GM18511 (cell line): ENCODE results near the gene SLC1A7.
"Not testable (repeated sequence)": the region's sequence is repeated elsewhere in the genome, so short reads cannot be mapped to it uniquely, and the experiment has no call there.

Experiments used
- ATAC-seq: cut with Tn5 transposase; IDR thresholded peaks from one replicate; pipeline ENCODE4 v1.9.1; 2021; ENCODE audit warnings: mild to moderate bottlenecking, moderate library complexity; ENCODE audit not compliant: unreplicated experiment

SLC1A7 gene

DNA sequence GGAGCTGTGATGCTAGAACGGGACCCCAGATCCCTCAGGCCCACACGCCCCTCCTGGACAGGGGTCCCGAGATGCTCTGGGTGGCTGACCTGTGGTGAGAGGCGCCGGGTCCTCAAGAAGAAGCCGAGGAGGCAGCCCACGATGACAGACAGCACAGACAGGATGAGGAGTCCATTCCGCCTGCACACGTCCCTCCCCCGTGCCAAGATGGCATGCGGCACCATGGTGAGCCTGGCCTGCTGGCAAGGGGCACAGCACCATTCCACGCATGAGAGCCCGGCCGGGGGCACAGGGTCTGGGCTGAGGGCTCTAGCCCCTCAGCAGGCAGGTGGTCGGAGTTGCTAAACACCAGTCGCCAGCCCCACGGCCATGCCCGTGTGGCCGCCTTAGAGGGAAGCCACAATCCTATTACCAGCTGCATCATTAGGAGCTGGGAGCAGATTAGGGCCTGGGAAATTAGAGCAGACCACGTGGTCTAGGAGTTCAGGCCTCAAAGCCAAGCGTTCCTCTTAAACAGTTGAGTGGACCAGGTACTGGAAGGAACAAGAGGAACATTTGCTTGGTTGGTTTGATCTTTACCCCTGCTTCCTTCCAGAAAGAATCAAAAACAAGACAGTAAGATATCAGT lies at the start of gene SLC1A7:
TSS of gene SLC1A7 (minus strand) at position 413 of the 628 bp plus-strand sequence. CDS start at position 224, 189 bp downstream.
- ATAC-seq: no peak

DNA sequence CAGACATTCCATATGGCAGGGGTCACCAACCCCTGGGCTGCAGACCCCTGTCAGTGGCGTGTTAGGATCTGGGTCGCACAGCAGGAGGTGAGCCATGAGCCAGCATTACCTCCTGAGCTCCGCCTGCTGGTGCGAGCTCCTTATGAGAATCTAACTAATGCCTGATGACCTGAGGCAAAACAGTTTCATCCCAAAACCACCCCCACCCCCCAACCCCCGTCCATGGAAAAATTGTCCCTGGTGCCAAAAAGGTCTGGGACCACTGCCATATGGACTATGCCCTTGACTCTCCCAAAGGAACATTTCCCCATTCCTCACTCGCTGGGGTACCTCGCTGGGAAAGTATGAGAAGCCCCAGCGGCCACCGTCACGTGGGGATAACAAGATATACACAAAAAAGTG lies 47.8 kb upstream of the SLC1A7 start:
- no peak for ATAC-seq

DNA sequence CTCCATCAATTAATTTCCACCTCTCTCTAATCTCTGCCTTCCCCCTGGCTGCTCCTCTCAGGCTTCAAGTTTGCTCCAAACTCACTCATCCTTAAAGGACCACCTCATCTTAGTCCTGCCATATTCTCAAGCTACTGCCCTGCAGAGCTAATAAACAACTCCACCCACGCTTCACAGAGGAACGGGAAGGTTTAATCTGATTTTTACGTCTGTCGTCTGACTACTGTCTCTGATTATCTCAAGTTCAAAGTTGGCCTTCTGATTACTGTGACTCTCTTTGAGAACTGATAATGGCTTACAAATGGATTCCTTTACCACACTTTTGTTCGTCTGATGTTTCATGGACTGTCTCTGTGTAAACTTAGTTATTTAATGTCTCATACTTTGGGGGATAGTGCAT lies 46.6 kb upstream of the SLC1A7 start:
- no peak for ATAC-seq

DNA sequence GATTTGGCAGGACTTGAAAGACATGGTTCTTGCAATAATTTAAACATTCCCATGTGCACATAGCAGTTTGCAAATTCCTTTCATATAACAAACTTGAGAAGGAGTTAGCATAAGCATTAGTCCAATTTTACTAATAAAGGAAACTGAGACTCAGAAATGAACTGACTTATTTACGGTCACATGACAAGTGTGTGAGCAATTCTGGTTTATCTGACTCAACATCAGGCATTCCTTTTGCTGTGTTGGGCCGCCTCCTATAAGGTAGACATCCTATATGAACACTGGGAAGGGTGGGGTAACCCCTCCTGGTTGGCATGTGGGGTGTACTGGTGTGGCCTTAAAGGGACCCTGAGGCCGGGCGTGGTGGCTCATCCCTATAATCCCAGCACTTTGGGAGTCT lies 45.7 kb upstream of the SLC1A7 start:
- no peak for ATAC-seq

DNA sequence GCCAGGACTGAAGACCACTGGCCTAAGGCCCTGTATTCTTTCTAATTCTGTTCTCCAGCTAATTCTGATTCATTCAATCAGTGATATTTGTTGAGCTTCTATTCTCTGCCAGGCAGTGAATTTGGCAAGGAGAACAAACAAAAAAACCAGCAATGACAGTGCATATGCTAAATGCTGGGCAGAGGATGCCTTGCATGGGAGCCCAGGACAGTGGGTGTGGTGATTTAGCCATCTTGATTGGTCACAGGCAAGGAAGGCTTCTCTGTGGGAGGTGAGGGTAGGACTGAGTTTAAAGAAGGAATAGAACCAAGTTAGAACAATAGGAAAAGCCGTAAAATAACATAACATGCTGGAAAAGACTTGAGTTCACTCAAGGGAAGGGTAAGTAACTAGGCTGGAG lies 45.0 kb upstream of the SLC1A7 start:
- ATAC-seq: no peak

DNA sequence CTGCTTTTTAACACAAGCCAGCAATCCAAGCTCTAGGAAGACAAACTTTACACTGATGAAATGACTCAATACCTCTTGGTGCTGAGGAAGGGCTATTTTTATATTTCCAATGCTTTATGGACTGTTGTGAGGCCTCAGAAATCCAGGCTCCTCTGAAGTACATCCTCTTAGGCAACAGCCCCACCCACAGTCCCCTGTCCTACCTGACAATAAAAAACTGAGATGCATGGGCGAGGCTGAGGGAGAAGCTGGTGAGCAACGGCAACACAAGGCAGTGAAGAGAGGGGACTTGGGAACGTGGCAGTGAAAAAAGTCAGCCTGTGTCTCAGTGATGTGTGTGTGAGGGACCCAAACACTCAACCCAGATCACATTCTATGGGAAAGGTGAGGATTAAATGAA lies 44.1 kb upstream of the SLC1A7 start:
- ATAC-seq: no peak

DNA sequence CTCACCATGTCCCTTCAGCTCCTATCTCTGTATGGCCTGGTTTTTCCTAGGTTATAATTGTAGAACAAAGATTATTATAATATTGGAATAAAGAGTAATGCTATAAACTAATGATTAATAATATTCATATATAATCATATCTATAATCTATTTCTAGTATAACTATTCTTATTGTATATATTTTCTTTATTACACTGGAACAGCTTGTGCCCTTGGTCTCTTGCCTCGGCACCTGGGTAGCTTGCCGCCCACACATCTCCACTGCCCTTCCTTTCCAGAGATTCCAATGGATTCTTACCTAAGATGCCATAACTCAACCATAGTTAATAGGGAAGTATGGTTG lies 43.5 kb upstream of the SLC1A7 start:
- not testable (repeated sequence) for ATAC-seq

DNA sequence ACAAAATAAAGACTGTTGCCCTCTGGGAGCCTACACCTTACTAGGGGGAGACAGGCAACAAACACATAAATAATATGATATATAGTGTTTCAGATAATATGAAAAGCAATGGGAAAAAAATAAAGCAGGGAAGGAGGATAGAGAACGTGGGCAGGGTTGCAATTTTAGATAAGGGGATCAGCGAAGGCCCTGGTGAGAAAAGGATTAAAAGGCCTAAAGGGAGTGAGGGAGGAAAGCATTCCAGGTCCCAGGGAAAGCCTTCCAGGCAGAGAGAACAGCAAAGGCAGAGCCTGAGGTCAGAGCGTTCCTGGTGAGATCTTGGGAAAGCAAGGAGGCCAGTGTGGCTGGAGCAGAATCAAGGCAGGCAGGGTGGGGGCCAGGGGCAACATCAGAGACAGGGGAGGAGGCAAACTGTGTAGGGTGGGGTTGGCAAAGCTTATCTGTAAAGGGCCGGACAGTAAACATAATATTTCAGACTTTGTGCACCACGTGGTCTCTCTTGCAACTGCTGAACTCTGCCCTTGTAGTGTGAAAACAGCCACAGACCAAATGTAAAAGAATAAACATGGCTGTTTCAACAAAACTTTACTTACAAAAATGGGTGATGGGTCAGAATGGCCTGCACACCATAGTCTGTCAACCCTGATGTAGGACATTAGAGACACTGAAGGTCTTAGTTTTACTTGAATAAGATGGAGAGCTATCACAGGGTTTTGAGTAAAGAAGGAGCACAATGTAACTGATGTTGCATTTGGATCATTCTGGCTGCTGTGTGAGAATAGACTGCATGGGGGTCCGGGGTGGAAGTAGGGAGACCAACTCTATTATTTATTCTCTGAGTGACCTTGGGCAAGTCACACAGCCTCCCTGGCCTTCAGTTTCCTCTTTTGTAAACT lies 40.9 kb upstream of the SLC1A7 start:
- no peak for ATAC-seq

DNA sequence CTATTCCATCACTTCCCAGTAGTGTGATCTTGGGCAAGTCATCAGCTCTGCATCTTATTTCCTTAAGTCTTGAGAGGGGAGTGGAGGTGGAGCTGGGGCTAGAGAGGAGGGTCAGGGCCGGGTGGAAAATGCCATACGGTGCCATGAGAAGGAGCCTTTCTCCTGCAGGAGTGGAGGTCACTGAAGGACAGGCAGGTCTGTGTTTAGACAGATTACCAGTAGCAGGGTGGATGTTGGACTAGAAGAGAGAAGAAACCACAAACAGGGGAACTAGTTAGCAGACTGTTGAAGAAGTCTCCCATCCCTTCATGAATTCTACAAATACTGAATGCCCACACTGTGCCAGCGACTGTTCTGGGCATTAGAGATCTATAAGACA lies 40.3 kb upstream of the SLC1A7 start:
- ATAC-seq: no peak

DNA sequence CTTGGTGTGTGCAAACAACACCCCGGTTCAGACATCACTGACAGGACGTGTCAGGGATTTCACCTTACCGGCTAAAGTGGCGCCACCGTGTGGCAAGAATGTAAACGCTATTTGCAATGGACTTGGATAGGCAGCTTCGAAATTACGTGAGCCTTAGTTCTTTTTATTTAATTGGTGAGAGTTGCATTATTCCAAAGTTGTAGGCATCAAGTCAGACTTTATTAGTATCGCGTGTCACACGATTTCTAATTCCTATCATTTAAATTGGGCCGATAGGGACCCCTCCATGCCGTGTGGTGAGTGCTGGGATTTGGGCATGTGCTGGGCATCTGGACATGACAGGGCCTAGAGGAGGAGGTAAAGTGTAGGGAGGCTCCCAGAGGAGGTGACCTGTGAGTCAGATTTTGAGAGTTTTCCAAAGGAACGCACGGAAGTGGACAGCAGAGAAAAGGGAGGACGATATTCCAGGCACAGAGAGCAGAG lies 39.7 kb upstream of the SLC1A7 start:
- no peak for ATAC-seq

DNA sequence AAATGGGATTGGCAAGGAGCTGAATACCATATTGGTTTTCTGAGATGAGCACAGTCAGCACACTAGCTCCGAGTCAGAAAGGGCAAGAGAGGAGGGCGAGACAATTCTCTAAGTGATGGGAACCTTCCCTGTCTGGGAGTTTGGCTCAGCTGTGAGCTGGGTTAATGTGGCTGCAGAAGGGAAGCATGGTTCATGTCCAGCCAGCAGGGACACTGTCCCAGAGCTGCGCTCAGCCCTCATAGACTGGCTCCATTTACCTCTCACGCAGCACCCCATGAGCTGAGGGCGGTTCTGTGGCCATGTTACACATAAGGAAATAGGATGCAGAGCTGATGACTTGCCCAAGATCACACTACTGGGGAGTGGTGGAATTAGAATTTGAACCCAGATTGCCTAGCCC lies 38.5 kb upstream of the SLC1A7 start:
- ATAC-seq: no peak

DNA sequence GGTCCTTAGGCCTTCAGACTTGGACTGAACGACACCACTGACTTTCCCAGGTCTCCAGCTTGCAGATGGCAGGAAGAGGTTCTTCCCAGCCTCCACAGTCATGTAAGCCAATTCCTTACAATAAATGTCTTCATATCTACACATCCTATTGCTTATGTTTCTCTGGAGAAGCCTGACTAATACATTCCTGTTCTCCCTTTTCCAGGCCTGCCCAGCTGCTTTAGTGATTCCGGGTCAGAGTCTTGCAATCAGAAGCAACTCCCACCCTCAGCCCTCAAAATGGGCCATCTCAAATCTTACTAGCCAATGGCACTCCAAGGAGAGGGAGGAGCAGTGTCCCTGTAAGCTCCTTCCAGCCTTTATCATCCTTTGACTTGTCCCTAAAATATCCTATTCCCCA lies 37.8 kb upstream of the SLC1A7 start:
- no peak for ATAC-seq

DNA sequence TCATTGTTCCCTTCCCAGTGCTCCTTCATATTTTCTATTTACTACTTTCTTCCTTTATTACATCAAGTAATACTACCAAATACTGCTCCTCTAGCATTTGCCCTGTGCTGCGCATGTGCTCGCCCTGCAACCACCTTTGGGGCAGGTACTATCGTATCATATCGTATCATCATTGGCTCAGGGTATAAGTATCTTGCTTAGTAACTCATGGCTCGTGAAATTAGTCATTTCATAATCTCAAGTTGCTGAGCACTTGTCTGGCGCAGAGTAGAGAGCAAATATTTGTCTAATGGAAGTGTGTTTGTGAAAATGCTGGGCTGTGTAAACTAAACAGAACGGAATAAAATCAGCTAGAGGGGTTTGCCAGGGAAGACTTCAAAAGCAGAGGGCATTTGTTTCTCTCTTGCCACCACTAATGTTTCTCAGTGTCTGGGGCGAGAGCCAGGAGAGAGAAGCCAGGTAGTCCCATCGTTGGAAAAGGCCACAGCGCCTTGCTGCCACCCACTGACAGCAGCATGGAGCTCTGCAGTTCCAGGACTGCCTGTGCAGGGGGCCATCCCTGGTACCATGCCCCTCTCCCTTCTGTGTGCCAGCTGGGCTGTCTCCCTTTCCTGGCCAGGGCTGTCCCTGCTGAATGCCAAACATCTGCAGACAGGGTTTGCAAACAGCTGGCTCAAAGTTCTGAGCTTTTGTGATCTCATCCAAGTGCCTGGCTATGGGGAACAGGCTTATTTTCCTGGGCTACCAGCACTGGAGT lies 34.2 kb upstream of the SLC1A7 start:
- no peak for ATAC-seq

DNA sequence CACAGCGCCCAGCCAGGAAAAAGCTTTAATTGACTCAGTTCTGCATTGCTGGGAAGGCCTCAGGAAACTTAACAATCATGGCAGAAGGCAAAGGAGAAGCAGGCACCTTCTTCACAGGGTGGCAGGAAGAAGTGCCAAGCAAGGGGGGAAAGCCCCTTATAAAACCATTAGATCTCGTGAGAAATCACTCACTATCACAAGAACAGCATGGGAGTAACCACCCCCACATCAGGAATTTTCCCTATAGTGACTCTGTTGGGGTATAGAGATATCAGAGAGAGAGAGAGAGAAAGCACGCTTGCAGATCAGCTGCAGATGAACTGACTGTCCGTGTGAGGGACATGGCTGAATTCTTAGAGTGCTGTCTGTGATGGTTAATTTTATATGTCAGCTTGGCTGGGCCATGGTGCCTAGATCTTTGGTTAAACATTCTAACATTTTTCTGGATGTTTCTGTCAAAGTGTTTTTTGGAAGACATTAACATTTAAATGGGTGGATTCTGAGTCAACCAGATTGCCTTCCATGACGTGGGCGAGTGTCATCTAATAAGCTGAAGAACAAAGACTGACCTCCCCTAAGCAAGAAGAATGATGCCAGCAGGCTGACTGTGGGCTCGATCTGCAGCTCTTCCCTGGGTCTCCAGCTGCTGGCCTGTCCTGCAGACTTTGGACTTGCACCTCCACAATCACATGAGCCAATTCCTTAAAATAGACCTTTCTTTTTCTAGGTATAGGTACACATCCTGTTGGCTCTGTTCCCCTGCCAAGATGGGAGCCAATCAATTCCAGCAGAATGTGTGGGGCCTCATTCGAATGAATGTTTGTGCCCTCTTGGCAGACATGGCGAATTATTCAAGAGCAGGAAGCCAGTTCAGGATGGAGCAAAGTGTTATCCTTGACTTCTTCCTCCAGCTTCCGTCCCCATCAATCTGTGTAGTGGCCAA lies 32.8 kb upstream of the SLC1A7 start:
- ATAC-seq: no peak

DNA sequence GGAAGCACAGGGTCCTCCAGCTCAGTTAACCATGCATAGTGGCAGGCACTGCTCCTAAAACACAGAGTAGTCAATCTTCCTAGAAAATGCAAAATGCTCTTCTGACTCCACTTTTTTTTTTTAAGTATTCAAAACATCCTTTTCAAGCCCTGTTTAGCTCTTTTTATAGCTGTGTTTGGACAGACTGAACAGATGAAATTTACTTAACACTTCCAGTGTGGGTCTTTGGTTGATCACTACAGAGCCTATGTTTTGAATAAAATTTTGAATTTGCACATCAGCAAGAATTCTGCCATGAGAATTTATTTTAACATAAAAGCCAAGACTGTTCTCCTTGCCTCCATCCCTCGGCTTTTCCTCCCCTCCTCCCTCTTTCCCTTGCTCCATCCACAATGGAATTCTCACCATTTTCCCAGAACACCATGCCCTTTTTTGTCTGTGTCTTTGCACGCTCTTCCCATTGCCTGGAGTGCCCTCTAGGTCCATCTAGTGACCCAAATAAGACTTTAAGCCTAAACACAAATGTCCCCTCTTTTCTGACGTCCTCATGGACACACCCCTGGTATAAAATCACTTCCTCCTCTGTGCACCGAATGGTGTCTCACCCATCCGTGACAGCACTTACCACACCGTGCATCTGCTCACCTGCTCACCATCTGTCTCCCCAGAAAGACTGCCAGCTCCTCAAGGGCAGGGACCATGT lies 30.1 kb upstream of the SLC1A7 start:
- ATAC-seq: peak; percentile 51

DNA sequence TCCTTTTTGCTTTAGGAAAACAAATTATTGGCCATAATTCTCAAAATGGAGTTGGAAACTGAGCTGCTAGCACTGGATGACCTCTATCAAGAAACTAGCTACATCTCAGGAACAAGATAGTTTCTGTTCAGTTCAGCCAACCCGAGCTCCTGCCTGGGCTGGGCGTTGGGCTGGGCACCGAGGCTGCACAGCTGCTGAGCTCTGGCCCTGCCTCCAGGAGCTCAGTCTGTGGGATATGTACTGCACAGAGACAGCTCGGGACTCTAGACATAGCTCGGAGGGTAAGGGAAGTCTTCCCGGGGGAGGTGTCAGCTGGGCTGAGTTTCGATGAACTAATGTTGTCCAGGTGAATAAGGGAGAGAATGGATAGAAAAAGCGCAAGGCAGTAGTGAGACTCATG lies 24.5 kb upstream of the SLC1A7 start:
- ATAC-seq: no peak

DNA sequence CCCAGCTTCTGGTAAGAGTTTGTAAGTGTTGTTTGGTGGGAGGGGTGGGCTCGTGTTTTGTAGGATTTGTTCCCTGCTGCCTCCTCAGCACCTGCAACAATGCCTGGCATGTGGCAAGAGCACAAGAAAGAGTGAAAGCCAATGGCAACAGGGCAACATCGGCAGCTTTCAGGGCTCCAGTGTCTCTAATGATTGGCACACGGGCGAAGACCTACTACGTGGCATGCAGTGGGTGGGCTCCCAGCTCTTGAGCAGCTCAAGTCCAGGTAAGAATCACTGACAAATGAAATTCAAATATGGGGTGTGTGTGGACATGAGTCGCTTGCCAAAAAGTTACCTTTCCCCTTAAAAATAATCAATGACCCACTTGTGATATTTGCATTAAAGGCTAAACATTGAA lies 23.9 kb upstream of the SLC1A7 start:
- no peak for ATAC-seq

DNA sequence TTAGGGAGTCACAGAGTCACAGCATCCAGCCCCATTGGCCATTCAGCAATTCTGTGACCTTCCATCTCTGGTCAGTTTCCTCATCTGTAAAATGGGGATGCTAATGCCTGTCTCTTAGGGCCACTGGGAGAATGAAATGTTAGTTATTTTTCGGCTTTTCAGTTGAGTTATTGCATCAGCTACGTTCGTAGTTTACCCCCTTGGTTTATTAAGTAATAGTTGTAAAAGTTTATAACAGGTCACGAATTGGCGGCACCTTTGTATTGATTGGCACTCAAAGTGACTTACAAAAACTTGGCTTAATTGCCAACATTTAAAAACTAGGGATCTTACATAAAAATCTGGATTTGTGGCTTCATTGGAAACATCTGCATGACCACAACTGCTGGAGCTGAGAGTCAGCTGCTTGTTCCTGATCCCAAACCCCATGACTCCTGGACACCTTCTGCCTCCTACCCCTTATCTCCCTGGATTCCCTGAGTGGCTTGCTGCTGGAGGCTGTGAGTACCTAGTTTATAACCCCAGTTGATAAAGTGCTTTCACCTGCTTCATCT lies 23.0 kb upstream of the SLC1A7 start:
- no peak for ATAC-seq

DNA sequence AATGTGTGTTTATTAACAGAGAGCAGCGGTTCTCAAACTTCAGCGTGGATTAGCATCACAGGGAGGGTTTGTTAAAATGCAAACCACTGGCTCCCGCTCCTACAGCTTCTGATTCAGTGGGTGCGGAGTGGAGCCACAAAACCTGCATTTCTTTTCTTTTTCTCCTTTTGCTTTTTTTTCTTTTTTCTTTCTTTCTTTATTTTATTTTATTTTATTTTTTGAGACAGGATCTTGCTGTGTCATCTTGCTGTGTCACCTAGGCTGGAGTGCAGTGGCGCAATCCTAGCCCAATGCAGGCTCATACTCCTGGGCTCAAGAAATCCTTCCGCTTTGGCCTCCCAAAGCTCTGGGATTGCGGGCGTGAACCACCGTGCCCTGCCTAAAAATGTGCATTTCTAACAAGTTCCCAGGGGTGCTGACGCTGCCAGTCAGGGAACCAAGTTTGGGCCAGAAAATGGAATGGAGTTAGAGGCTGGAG lies 20.9 kb upstream of the SLC1A7 start:
- ATAC-seq: no peak

DNA sequence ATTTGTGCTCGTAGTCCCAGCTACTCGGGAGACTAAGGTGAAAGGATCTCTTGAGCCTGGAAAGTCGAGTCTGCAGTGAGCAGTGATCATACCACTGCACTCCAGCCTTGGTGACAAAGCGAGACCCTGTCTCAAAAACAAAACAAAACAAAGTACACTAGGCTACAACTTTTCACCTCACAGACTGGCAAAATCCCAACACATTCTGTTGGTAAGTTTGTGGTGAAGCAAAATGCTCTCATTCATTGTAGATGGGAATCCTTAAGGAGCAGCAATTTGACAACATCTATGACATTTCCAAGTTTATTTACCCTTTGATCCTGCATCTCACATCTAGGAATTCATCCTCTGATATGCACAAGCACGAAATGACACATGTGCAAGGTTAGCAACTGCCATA lies 20.2 kb upstream of the SLC1A7 start:
- no peak for ATAC-seq
